Measurements from ENCODE around the gene DLG1.
"Not testable (repeated sequence)": the region's sequence is repeated elsewhere in the genome, so short reads cannot be mapped to it uniquely, and the experiment has no call there.

Gene DLG1

DNA sequence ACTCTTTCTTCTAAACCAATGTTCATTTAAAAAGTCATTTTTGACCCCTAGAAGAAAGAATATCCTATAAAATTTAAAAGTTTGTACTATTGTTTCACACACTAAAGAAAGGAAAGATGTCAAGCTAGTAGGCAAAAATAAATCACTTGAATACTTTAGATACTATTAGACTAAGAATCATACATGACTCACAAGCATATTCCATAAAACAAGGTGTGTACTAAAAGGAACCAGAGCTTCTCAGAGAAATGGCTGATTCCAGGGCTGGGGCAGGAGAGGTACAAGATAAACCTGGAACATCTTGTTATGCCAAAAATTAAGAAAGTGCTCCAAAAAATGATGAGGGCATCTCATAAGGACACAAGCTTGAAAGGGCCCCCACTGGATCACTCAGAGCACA lies 8.7 kb downstream of the DLG1 start:
- Histone ChIP-seq H3K4me3 (ENCODE audit: low read length) (no peak overlapping the region), H3K4me1 (ENCODE audit: control insufficient read depth, insufficient read depth, low read length) (no peaks in the 10 kb centered on the region), H3K36me3 (ENCODE audit: control insufficient read depth, insufficient read depth, low read length) (no peaks in the 10 kb centered on the region), H3K27ac (ENCODE audit: low read length) (no peak overlapping the region), H3K27me3 (ENCODE audit: control insufficient read depth, insufficient read depth, low read length) (no peaks in the 10 kb centered on the region), H3K9me3 (ENCODE audit: control insufficient read depth, insufficient read depth, low read length) (no peaks in the 10 kb centered on the region)
- DNase-seq (ENCODE audit: low read depth, low spot score) = no peak

GRCh38 chr3:197286678-197287077 lies 11.7 kb downstream of the DLG1 start:
- no peaks in the 10 kb centered on the region for H3K27me3 ChIP-seq (ENCODE audit: control insufficient read depth, insufficient read depth, low read length)
- no peaks in the 10 kb centered on the region for H3K4me1 ChIP-seq (ENCODE audit: control insufficient read depth, insufficient read depth, low read length)
- no peak for DNase-seq (ENCODE audit: low read depth, low spot score)
- no peak overlapping the region for H3K4me3 ChIP-seq (ENCODE audit: low read length)
- no CpG with 5 or more reads among the region's 2 CpGs for WGBS (ENCODE audit: insufficient coverage, insufficient read length)
- H3K27ac ChIP-seq (ENCODE audit: low read length) = no peak overlapping the region
- H3K36me3 ChIP-seq (ENCODE audit: control insufficient read depth, insufficient read depth, low read length) = no peaks in the 10 kb centered on the region; the same call in 1 of the 2 replicates
- H3K9me3 ChIP-seq (ENCODE audit: control insufficient read depth, insufficient read depth, low read length) = no peaks in the 10 kb centered on the region

DNA sequence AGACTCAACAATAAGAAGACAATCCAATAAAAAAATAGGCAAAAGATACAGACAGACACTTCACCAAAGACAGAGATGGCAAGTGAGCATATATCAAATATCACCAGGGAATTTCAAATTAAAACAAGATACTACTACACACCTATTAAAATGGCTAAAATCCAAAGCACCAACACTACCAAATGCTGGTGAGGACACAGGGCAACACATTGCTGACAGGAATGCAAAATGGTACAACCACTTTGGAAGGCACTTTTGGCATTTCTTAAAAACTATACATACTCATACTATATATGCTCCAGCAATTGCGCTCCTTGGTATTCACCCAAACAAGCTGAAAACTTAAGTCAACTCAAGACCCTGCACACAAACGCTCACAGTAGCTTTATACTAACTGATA lies 12.9 kb downstream of the DLG1 start:
- no CpG with 5 or more reads among the region's 2 CpGs for WGBS (ENCODE audit: insufficient coverage, insufficient read length)
- no peaks in the 10 kb centered on the region for H3K27me3 ChIP-seq (ENCODE audit: control insufficient read depth, insufficient read depth, low read length)
- DNase-seq (ENCODE audit: low read depth, low spot score) = no peak
- H3K27ac ChIP-seq (ENCODE audit: low read length) = no peak overlapping the region
- no peaks in the 10 kb centered on the region for H3K9me3 ChIP-seq (ENCODE audit: control insufficient read depth, insufficient read depth, low read length)
- H3K36me3 ChIP-seq (ENCODE audit: control insufficient read depth, insufficient read depth, low read length) = peaks cover 5% of the 10 kb centered on the region; the same call in 1 of the 2 replicates
- no peaks in the 10 kb centered on the region for H3K4me1 ChIP-seq (ENCODE audit: control insufficient read depth, insufficient read depth, low read length)
- no peak overlapping the region for H3K4me3 ChIP-seq (ENCODE audit: low read length)

DNA sequence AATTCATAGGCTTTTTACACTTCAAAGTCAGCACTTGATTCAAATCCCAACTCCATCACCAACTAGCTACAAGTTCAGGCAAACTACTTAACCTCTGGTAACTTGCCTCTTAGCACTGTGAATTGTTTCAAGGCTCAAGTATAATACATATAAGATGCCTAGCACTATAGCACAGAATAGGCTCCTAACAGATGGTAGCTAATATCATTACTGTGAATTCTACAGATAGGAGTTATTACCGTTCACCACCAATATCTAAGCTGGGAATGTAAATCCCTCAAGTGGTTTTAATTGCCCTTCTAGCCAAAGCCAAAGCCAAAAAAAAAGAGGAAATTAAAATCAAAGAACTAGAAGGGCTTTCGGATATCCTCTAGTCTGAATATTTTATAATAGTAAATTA lies 15.4 kb downstream of the DLG1 start:
- no peaks in the 10 kb centered on the region for H3K4me1 ChIP-seq (ENCODE audit: control insufficient read depth, insufficient read depth, low read length)
- H3K27ac ChIP-seq (ENCODE audit: low read length) = no peak overlapping the region
- no CpG with 5 or more reads among the region's 2 CpGs for WGBS (ENCODE audit: insufficient coverage, insufficient read length)
- no peaks in the 10 kb centered on the region for H3K27me3 ChIP-seq (ENCODE audit: control insufficient read depth, insufficient read depth, low read length)
- H3K36me3 ChIP-seq (ENCODE audit: control insufficient read depth, insufficient read depth, low read length) = peaks cover 5% of the 10 kb centered on the region; the same call in 1 of the 2 replicates
- H3K4me3 ChIP-seq (ENCODE audit: low read length) = no peak overlapping the region
- no peak for DNase-seq (ENCODE audit: low read depth, low spot score)
- no peaks in the 10 kb centered on the region for H3K9me3 ChIP-seq (ENCODE audit: control insufficient read depth, insufficient read depth, low read length)

- Histone ChIP-seq H3K36me3 (ENCODE audit: control insufficient read depth, insufficient read depth, low read length) (peaks cover 5% of the 10 kb centered on the region; the same call in 1 of the 2 replicates), H3K27me3 (ENCODE audit: control insufficient read depth, insufficient read depth, low read length) (no peaks in the 10 kb centered on the region), H3K4me1 (ENCODE audit: control insufficient read depth, insufficient read depth, low read length) (no peaks in the 10 kb centered on the region), H3K27ac (ENCODE audit: low read length) (no peak overlapping the region), H3K9me3 (ENCODE audit: control insufficient read depth, insufficient read depth, low read length) (no peaks in the 10 kb centered on the region), H3K4me3 (ENCODE audit: low read length) (no peak overlapping the region)
- no peak for DNase-seq (ENCODE audit: low read depth, low spot score)
- no CpG with 5 or more reads among the region's 1 CpG for WGBS (ENCODE audit: insufficient coverage, insufficient read length)
These were observed 16.6 kb downstream of the DLG1 start for GRCh38 chr3:197281849-197282248.

GRCh38 chr3:197280156-197280555 lies 18.3 kb downstream of the DLG1 start:
- peaks cover 5% of the 10 kb centered on the region; the same call in 1 of the 2 replicates for H3K36me3 ChIP-seq (ENCODE audit: control insufficient read depth, insufficient read depth, low read length)
- no peak for DNase-seq (ENCODE audit: low read depth, low spot score)
- no peak overlapping the region for H3K27ac ChIP-seq (ENCODE audit: low read length)
- H3K9me3 ChIP-seq (ENCODE audit: control insufficient read depth, insufficient read depth, low read length) = no peaks in the 10 kb centered on the region
- H3K4me1 ChIP-seq (ENCODE audit: control insufficient read depth, insufficient read depth, low read length) = no peaks in the 10 kb centered on the region
- H3K4me3 ChIP-seq (ENCODE audit: low read length) = no peak overlapping the region
- H3K27me3 ChIP-seq (ENCODE audit: control insufficient read depth, insufficient read depth, low read length) = no peaks in the 10 kb centered on the region

- Histone ChIP-seq H3K27me3 (ENCODE audit: control insufficient read depth, insufficient read depth, low read length) (no peaks in the 10 kb centered on the region), H3K27ac (ENCODE audit: low read length) (no peak overlapping the region), H3K4me1 (ENCODE audit: control insufficient read depth, insufficient read depth, low read length) (no peaks in the 10 kb centered on the region), H3K4me3 (ENCODE audit: low read length) (no peak overlapping the region), H3K9me3 (ENCODE audit: control insufficient read depth, insufficient read depth, low read length) (no peaks in the 10 kb centered on the region), H3K36me3 (ENCODE audit: control insufficient read depth, insufficient read depth, low read length) (peaks cover 5% of the 10 kb centered on the region; the same call in 1 of the 2 replicates)
- DNase-seq (ENCODE audit: low read depth, low spot score) = no peak
These were observed 19.5 kb downstream of the DLG1 start for GRCh38 chr3:197278933-197279332.

DNA sequence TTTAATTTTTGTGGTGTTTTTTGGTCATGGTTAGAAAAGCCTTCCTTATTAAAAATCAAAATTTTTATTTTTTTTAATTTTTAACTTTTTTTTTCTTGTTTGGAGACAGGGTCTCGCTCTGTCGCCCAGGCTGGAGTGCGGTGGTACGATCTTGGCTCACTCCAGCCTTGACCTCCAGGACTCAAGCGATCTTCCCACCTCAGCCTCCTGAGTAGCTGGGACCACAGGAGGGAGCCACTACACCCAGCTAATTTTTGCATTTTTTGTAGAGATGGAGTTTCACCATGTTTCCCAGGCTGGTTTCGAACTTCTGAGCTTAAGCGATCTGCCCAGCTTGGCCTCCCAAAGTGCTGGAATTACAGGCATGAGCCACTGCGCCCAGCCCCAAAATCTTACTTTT lies 21.6 kb downstream of the DLG1 start:
- not testable (repeated sequence) for H3K27me3 ChIP-seq (ENCODE audit: control insufficient read depth, insufficient read depth, low read length); H3K36me3 ChIP-seq (ENCODE audit: control insufficient read depth, insufficient read depth, low read length)
- no CpG with 5 or more reads among the region's 8 CpGs for WGBS (ENCODE audit: insufficient coverage, insufficient read length)

GRCh38 chr3:197270558-197271317 lies 27.7 kb downstream of the DLG1 start:
- no peak overlapping the region for H3K4me3 ChIP-seq (ENCODE audit: low read length)
- H3K27ac ChIP-seq (ENCODE audit: low read length) = no peak overlapping the region
- no peaks in the 10 kb centered on the region for H3K27me3 ChIP-seq (ENCODE audit: control insufficient read depth, insufficient read depth, low read length)
- DNase-seq (ENCODE audit: low read depth, low spot score) = no peak
- no CpG with 5 or more reads among the region's 4 CpGs for WGBS (ENCODE audit: insufficient coverage, insufficient read length)
- no peaks in the 10 kb centered on the region for H3K36me3 ChIP-seq (ENCODE audit: control insufficient read depth, insufficient read depth, low read length)
- H3K4me1 ChIP-seq (ENCODE audit: control insufficient read depth, insufficient read depth, low read length) = no peaks in the 10 kb centered on the region
- H3K9me3 ChIP-seq (ENCODE audit: control insufficient read depth, insufficient read depth, low read length) = no peaks in the 10 kb centered on the region

More for the DNA sequence above, 21.6 kb downstream of the DLG1 start:
- not testable (repeated sequence) for H3K4me1 ChIP-seq (ENCODE audit: control insufficient read depth, insufficient read depth, low read length); H3K4me3 ChIP-seq (ENCODE audit: low read length); H3K27ac ChIP-seq (ENCODE audit: low read length); DNase-seq (ENCODE audit: low read depth, low spot score); H3K9me3 ChIP-seq (ENCODE audit: control insufficient read depth, insufficient read depth, low read length)

- H3K9me3 ChIP-seq (ENCODE audit: control insufficient read depth, insufficient read depth, low read length) = no peaks in the 10 kb centered on the region
- no peak for DNase-seq (ENCODE audit: low read depth, low spot score)
- WGBS (ENCODE audit: insufficient coverage, insufficient read length) = no CpG with 5 or more reads among the region's 3 CpGs
- H3K27ac ChIP-seq (ENCODE audit: low read length) = no peak overlapping the region
- H3K4me1 ChIP-seq (ENCODE audit: control insufficient read depth, insufficient read depth, low read length) = no peaks in the 10 kb centered on the region
- no peaks in the 10 kb centered on the region for H3K36me3 ChIP-seq (ENCODE audit: control insufficient read depth, insufficient read depth, low read length)
- no peaks in the 10 kb centered on the region for H3K27me3 ChIP-seq (ENCODE audit: control insufficient read depth, insufficient read depth, low read length)
- no peak overlapping the region for H3K4me3 ChIP-seq (ENCODE audit: low read length)
These were observed 29.4 kb downstream of the DLG1 start for GRCh38 chr3:197269024-197269423.

DNA sequence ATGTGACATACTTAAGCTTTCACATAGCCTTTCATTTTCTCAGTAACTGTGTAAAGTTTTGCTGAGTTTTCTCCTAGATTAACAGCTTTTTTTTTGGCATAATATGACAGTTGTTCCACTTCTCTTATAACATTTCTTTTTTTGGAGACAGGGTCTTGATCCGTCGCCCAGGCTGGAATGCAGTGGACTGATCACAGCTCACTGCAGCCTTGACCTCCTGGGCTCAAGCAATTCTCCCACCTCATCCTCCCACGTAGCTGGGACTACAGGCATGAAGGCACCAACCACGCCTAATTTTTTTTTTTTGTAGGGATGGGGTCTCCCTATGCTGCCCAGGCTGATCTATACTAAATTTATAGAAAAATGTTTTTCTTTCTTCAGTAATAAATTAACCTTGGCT lies 30.1 kb downstream of the DLG1 start:
- H3K4me1 ChIP-seq (ENCODE audit: control insufficient read depth, insufficient read depth, low read length) = no peaks in the 10 kb centered on the region
- no peaks in the 10 kb centered on the region for H3K36me3 ChIP-seq (ENCODE audit: control insufficient read depth, insufficient read depth, low read length)
- no peak for DNase-seq (ENCODE audit: low read depth, low spot score)
- no peaks in the 10 kb centered on the region for H3K27me3 ChIP-seq (ENCODE audit: control insufficient read depth, insufficient read depth, low read length)
- WGBS (ENCODE audit: insufficient coverage, insufficient read length) = no CpG with 5 or more reads among the region's 4 CpGs
- H3K4me3 ChIP-seq (ENCODE audit: low read length) = no peak overlapping the region
- no peaks in the 10 kb centered on the region for H3K9me3 ChIP-seq (ENCODE audit: control insufficient read depth, insufficient read depth, low read length)
- no peak overlapping the region for H3K27ac ChIP-seq (ENCODE audit: low read length)
